GM18858 (cell line): ENCODE measurements around the gene RETSAT.
"Not testable (repeated sequence)": the region's sequence is repeated elsewhere in the genome, so short reads cannot be mapped to it uniquely, and the experiment has no call there.

Experiments used
- ATAC-seq: cut with Tn5 transposase; IDR thresholded peaks from one replicate; pipeline ENCODE4 v1.9.1; 2021; ENCODE audit not compliant: unreplicated experiment

RETSAT gene

DNA sequence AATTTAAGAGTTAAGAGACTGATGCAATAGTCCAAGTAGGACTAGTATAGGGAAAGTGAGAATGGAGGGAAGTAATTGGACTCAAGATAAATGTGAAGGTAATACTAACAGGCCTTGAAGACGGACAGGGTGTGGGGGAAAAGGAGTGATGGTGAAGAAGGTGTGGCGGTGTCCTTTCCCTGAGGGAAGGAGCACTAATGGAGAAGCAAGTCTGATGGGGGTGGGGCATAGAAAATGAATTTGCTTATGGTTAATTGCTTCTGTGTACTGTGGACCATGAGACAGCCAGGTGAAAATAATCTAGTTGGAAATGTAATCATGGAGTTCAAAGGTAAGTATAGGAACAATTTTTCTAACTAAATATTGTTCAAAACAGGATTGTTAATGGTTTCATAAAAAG lies 19.4 kb downstream of the RETSAT start:
- no peak for ATAC-seq

DNA sequence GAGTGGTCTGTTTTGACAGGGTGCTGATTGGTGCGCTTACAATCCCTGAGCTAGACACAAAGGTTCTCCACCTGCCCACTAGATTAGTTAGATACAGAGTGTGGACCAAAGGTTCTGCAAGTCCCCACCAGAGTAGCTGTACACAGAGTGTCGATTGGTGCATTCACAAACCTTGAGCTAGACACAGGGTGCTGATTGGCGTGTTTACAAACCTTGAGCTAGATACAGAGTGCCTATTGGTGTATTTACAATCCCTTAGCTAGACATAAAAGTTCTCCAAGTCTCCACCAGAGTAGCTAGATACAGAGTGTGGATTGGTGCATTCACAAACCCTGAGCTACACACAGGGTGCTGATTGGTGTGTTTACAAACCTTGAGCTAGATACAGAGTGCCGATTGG lies 20.5 kb downstream of the RETSAT start:
- ATAC-seq: not testable (repeated sequence)

DNA sequence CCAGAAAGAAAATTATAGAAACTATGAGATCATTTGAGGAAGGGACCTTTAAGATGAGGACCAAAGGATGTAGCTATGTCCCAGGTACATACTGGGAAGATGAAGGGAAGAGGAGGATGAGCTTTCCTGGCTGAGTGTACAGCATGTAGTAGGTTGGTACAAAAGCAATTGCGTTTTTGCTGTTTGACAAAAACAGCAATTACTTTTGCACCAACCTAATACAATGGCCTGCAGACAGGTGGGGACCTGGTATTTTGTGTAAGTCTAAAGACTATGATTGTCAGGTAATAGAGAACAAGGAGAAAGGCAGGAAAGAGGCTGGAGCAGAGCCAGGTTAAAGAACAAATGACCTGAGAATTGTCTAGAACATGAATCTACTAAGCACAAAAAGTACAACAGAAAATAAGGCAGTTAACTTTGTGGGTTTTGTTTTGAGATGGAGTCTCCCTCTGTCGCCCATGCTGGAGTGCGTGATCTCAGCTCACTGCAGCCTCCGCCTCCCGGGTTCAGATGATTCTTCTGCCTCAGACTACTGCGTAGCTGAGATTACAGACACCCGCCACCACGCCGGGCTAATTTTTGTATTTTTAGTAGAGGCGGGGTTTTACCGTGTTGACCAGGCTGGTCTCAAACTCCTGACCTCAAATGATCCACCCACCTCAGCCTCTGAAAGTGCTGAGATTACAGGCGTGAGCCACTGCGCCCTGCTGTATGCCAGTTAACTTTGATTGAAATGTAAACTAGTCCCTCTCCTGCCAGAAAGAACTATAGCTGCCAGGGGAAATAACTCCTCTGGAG lies 23.3 kb downstream of the RETSAT start:
- ATAC-seq: no peak

- ATAC-seq: not testable (repeated sequence)
Observed at GRCh38 chr2:85329701-85330100, 24.6 kb downstream of the RETSAT start.

DNA sequence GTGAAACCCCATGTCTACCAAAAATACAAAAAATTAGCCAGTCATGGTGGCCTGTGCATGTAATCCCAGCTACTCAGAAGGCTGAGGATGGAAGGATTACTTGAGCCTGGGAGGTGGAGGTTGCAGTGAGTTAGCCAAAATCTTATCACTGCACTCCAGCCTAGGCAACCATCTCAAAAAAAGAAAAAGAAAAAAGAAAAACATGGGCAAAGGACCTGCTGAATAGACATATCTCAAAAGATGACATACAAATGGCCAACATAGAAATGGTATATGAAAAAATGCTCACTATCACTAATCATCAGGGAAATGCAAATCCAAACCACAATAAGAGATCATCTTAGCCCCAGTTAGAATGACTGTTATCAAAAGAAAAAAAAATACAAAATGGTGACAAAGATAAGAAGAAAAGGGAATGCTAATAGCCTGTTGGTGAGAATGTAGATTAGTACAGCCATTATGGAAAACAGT lies 25.1 kb downstream of the RETSAT start:
- no peak for ATAC-seq

DNA sequence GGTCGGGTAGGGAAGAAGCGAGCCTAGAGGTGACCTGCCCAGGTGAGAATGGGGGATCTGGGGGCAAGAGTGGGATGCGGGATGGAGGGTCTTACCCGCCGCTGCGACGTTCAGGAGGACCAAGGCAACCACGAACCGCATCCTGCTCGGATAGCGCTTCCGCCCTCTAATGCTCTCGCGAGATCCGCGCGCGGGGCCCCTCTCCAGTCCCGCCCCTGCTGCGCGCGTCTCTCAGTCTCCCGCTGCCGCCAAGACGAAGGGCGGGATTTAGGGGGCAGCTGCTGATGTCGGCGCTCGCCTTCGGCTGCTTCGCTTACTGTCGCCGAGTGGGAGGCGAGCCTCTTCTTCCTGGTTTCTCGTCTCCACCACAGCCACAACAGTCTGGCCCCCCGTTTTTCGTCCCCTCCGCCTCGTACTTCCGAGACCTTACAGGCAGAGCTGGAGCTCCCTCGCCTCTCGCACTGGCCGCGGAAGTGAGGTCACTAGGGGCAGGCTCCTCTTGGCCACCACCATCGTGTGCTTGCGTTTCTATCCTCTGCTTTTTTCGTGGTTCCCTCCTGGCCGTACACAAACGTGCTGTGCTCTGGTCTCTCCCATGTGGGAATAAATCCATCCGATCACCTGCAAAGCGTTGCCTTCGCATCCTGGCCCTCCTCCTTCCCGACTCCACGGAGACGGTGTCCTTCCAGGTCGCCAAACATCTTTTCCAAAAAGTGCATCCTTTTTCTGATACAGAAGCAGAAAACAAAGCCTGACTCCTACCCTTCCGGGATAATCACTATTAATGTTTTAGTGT lies 26.3 kb downstream of the RETSAT start, which contains the start of gene TGOLN2:
Gene TGOLN2, minus strand, starts transcription at position 168 of the 796 bp plus-strand sequence. Its CDS starts 27 bp downstream, at position 141.
- ATAC-seq: peak; percentile 83

- no peak for ATAC-seq
Observed at GRCh38 chr2:85327160-85327821, 27.0 kb downstream of the RETSAT start.

- peak; percentile 24 for ATAC-seq
Observed at GRCh38 chr2:85326406-85327159, 27.7 kb downstream of the RETSAT start.

DNA sequence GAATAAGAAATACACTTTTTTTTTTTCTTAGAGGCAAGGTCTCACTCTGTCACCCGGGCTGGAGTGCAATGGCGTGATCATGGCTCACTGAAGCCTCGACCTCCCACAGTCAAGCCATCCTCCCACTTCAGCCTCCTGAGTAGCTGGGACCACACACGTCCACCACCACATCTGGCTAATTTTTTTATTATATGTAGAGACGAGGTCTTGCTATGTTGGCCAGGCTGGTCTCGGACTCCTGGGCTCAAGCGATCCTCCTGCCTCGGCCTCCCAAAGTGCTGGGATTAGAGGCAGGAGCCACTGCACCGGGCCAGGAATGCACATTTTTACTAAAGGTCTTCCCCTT lies 28.9 kb downstream of the RETSAT start:
- ATAC-seq: no peak

DNA sequence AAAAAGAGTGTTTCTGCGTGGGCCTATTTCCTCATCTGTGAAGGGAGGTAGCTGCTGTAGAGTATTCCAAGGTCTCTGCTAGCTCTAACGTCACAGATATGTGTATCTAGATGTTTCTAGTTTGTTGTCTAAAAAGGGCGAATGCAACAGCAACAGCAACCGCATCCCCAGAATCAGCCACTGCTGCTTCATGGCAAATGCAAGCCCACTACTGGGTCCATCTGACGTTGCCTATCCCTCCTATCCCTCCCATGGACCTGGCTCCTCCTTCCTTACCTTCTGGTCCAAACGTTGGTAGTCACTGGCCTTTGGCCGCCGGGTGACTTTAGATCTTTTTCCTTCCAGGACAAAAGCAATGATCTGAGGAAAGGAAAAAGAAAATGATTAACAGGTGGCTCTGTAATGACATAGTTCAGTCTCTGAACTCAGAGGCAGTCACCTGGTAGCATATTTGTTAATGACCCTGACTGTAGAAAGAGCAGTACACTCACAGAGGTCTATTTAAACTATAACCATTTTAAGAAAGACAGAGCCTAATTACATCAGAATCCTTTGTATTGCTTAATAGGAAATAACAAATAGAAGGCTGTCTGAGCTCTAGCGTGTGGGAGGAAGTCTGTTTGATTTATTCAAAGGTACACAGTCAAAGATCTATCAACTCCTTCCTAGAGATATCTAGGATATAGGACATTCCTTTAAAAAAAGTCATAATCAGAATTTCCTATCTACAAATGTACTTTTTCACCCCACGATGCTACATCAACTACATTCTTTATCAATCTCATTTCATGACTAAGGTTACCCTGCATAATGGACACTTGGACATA lies 29.5 kb downstream of the RETSAT start:
- no peak for ATAC-seq

DNA sequence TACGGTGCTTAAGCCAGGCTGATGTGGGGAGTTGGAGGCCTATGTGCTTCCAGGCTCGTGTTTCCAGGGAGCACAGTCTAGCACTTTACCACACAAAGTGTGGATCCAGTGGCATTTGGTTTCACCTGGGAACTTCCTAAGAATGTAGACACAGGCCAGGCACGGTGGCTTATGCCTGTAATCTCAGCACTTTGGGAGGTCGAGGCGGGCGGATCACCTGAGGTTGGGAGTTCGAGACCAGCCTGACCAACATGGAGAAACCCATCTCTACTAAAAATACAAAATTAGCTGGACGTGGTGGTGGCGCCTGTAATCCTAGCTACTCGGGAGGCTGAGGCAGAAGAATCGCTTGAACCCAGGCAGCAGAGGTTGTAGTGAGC lies 30.4 kb downstream of the RETSAT start:
- ATAC-seq: not testable (repeated sequence)

DNA sequence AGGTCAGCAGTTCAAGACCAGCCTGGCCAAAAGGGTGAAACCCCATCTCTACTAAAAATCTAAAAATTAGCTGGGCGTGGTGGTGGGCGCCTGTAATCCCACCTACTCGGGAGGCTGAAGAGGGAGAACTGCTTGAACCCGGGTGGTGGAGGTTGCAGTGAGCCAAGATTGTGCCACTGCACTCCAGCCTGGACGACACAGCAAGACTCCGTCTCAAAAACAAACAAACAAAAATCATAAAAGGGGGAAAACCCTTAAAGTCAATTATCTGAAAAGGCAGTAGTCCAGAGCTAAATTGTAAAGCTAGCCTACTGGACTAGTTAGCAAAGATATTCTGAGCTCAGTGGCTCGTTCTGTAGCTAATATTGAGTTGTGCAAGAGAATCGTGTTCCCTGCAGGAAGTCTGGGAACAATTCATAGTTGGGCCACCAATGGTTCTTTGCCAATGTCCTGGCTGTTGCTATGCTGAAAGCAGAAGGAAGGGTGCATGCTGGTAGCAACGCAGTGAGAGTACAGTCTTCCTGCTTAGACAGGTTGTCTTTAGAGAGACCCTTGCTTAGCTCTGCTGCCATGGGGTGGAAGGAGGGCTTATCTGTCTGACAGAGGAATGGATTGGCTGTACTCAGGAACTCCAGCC lies 30.9 kb downstream of the RETSAT start:
- no peak for ATAC-seq

GRCh38 chr2:85319796-85320195 lies 34.5 kb downstream of the RETSAT start:
- ATAC-seq: no peak

GRCh38 chr2:85318222-85319074 lies 35.9 kb downstream of the RETSAT start:
- no peak for ATAC-seq

DNA sequence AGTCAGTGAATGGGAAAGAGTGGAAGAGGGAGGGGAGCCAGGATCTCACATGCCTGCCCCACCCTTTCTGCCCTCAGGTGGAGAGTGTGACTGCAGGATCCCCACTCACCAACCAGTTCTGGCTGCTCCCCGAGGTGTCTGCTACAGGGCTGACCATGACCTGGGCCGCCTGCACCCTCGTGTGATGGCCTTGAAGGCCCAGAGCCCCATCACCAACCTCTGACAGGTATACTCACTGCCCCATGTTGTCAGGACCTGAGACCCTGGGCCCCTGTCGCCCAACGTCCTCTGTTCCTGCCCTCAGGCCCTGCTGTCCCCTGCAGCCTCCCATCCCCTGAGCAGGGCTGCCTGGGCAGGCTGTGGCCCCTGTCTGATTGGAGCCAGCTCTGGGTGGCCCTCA lies 38.4 kb downstream of the RETSAT start:
- ATAC-seq: not testable (repeated sequence)

DNA sequence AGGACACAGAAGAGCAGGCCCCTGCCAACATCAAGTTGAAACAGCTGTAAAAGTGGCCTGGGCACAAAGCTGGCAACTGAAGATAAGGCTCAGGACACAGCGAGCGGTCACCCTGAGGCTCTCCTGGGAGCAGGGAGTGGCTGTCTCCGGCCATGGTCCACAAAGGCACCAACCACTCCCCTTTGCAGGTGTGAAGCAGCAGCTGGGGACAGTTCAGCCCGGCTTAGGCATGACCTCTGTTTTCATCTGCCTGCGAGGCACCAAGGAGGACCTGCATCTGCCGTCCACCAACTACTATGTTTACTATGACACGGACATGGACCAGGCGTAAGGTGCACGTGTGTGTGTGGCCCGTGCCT lies 39.5 kb downstream of the RETSAT start:
- no peak for ATAC-seq

GRCh38 chr2:85312404-85312803 lies 41.9 kb downstream of the RETSAT start:
- ATAC-seq: no peak

GRCh38 chr2:85310330-85310729 lies 44.0 kb downstream of the RETSAT start:
- ATAC-seq: no peak
